HepG2 (cell line): ENCODE measurements around the gene ABCC1. TPM values are rescaled to one million over a fixed set of nuclear protein-coding genes. Genes with fewer than 3 reads are reported as not detected.

Experiments
- ASH2L ChIP-seq: fragments of 300-600, 200-600 bp; sonication (generic); IDR thresholded peaks from 2 replicates; pipeline ENCODE4 v1.7.0; 2017; ENCODE audit warnings: low read depth, mild to moderate bottlenecking, moderate library complexity, mixed read lengths, low read length; ENCODE audit not compliant: insufficient read length
- CC2D1A ChIP-seq: sonication (generic); formaldehyde crosslinking; IDR thresholded peaks from 2 replicates; pipeline ENCODE4 v1.8.1; 2023; ENCODE audit warnings: mild to moderate bottlenecking, missing genetic modification reagents
- EED ChIP-seq: sonication (generic); formaldehyde crosslinking; IDR thresholded peaks from 2 replicates; pipeline ENCODE4 v1.5.0; 2020; ENCODE audit warnings: mild to moderate bottlenecking, missing genetic modification reagents
- ETV5 ChIP-seq: IDR thresholded peaks from 2 replicates; pipeline ENCODE4 v1.6.1; 2018; ENCODE audit warnings: missing biosample characterization, missing genetic modification reagents, inconsistent platforms, borderline replicate concordance
- FOXK1 ChIP-seq: sonication (generic); formaldehyde crosslinking; IDR thresholded peaks from 2 replicates; pipeline ENCODE4 v1.4.0; 2020; ENCODE audit warnings: low read depth, missing genetic modification reagents, borderline replicate concordance
- FOXP1 ChIP-seq, 2 experiments: fragments of 450-650 bp in 1 of 2; IDR thresholded peaks; 2 replicates each; pipeline ENCODE4 v1.6.1; 2017 to 2018; ENCODE audit warnings: antibody characterized with exemption in 1 of 2
- HDAC2 ChIP-seq: sonication (generic); formaldehyde crosslinking; IDR thresholded peaks from 2 replicates; pipeline ENCODE4 v1.4.0; 2020; ENCODE audit warnings: missing genetic modification reagents
- ISX ChIP-seq: sonication (generic); formaldehyde crosslinking; conservative IDR thresholded peaks from 2 replicates; pipeline ENCODE4 v1.5.0; 2020; ENCODE audit warnings: missing genetic modification reagents
- JDP2 ChIP-seq: sonication (generic); formaldehyde crosslinking; IDR thresholded peaks from 2 replicates; pipeline ENCODE4 v1.8.1; 2022; ENCODE audit warnings: missing genetic modification reagents, borderline replicate concordance
- KLF6 ChIP-seq: IDR thresholded peaks from 2 replicates; pipeline ENCODE4 v1.8.0; 2016; ENCODE audit warnings: missing biosample characterization, missing genetic modification reagents
- KMT2B ChIP-seq: IDR thresholded peaks from 2 replicates; pipeline ENCODE4 v1.6.1; 2016; ENCODE audit warnings: missing genetic modification reagents, missing compliant biosample characterization
- NFE2L2 ChIP-seq: fragments of 150-350 bp; IDR thresholded peaks from 2 replicates; pipeline ENCODE4 v1.6.1; 2014; ENCODE audit warnings: low read length
- NR1H2 ChIP-seq: sonication (generic); formaldehyde crosslinking; IDR thresholded peaks from 2 replicates; pipeline ENCODE4 v1.8.1; 2022; ENCODE audit warnings: low read depth, missing genetic modification reagents, borderline replicate concordance
- SKI ChIP-seq: fragments of 450-650 bp; IDR thresholded peaks from one replicate; pipeline ENCODE4 v1.6.1; 2018; ENCODE audit warnings: mild to moderate bottlenecking; ENCODE audit not compliant: partially characterized antibody
- SP5 ChIP-seq: IDR thresholded peaks from 2 replicates; pipeline ENCODE4 v1.6.1; 2016; ENCODE audit warnings: low read depth, borderline replicate concordance
- ZNF143 ChIP-seq: sonication (generic); formaldehyde crosslinking; IDR thresholded peaks from 2 replicates; pipeline ENCODE4 v1.4.0; 2020; ENCODE audit warnings: missing genetic modification reagents
- ZNF232 ChIP-seq: sonication (generic); formaldehyde crosslinking; IDR thresholded peaks from 2 replicates; pipeline ENCODE4 v1.4.0; 2020; ENCODE audit warnings: missing genetic modification reagents, borderline replicate concordance
- ZNF430 ChIP-seq: sonication (generic); formaldehyde crosslinking; IDR thresholded peaks from 2 replicates; pipeline ENCODE4 v1.9.0; 2021; ENCODE audit warnings: mild to moderate bottlenecking, missing genetic modification reagents
- ZNF550 ChIP-seq: sonication (generic); formaldehyde crosslinking; IDR thresholded peaks from 2 replicates; pipeline ENCODE4 v1.4.0; 2020; ENCODE audit warnings: mild to moderate bottlenecking, missing genetic modification reagents, borderline replicate concordance
- ZNF577 ChIP-seq: sonication (generic); formaldehyde crosslinking; IDR thresholded peaks from 2 replicates; pipeline ENCODE4 v1.4.0; 2020; ENCODE audit warnings: mild to moderate bottlenecking, low read depth, missing genetic modification reagents, borderline replicate concordance
- ZSCAN9 ChIP-seq: IDR thresholded peaks from 2 replicates; pipeline ENCODE4 v1.6.1; 2016; ENCODE audit warnings: borderline replicate concordance
- polyA plus RNA-seq, 8 experiments: library from polyadenylated mRNA; depleted of rRNA in 3 of 8; stranded (reverse) in 7 of 8; unstranded in 1 of 8; fragments of >200 nt; fragmentation: Illumina TruSeq in 4 of 8; extraction: Trizol in 4 of 8; gene quantifications; 2 replicates each; pipeline versions ENCODE4 v1.2.1 to v1.2.3, GENCODE V29; 2011 to 2016; ENCODE audit warnings: low read depth in 4 of 8, missing spikeins in 1 of 8, mixed read lengths in 1 of 8; ENCODE audit not compliant: insufficient read depth in 1 of 8
- total RNA-seq, 5 experiments: library from RNA; depleted of rRNA; stranded (reverse); fragments of >200 nt; fragmentation: Illumina TruSeq; extraction: Trizol; gene quantifications; 2 replicates each; pipeline ENCODE4 v1.2.3, GENCODE V29; 2016; ENCODE audit warnings: low read depth in 1 of 5
- TF ChIP-seq, protein P1 (sequence below): IDR thresholded peaks from 2 replicates; pipeline ENCODE4 v1.6.1; 2016; ENCODE audit warnings: low read depth
- TF ChIP-seq, protein P2 (sequence below): sonication (generic); formaldehyde crosslinking; IDR thresholded peaks from 2 replicates; pipeline ENCODE4 v1.5.1; 2020; ENCODE audit warnings: missing genetic modification reagents, mild to moderate bottlenecking, borderline replicate concordance
- TF ChIP-seq, protein P3 (sequence below): sonication (generic); formaldehyde crosslinking; IDR thresholded peaks from 2 replicates; pipeline ENCODE4 v1.4.0; 2020; ENCODE audit warnings: missing genetic modification reagents, mild to moderate bottlenecking, borderline replicate concordance
- TF ChIP-seq, protein P4 (sequence below): sonication (generic); formaldehyde crosslinking; IDR thresholded peaks from 2 replicates; pipeline ENCODE4 v1.4.0; 2020; ENCODE audit warnings: mild to moderate bottlenecking, missing genetic modification reagents

ABCC1 gene
- total and polyA plus RNA-seq, 2 of the 13 experiments (the other 11 are each of a cell fraction or from before 2014, with no cell fraction given), result 13.0 to 30.6 TPM

DNA sequence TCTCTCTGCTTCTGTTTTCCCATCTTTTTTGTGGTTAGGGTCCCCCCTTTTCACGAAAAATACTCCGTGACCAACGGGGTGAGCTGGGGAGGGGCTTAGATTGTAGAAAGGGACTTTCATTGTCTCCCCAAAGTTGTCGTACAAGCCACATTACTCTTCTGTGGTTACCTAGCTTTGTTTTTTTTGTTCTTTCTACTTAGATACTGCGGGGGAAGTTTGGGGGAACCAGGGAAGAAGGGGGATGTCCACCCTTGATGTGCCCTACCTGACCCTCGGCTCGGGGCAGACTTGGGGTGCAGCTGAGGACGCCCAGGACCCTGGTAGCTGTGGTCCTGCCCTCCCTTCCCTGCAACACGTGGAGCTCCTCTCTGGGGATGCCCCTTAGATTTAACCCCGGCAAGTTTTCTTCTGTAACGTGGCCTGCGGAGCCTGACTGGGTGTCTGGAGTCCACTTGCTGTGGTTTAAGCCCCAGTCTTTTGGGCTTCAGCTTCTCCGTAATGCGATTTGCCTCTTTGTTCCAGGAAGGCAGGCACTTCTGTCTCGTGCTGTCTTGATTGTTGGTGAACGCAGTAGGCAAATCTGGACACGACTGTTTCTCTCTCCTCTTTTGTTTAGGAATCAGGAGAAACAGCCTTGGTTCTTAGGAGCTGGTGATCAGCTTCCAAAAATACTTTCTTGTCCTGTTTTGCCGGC, 892 bp downstream of the ABCC1 start (continued):
- TF ChIP-seq, protein P1, sequence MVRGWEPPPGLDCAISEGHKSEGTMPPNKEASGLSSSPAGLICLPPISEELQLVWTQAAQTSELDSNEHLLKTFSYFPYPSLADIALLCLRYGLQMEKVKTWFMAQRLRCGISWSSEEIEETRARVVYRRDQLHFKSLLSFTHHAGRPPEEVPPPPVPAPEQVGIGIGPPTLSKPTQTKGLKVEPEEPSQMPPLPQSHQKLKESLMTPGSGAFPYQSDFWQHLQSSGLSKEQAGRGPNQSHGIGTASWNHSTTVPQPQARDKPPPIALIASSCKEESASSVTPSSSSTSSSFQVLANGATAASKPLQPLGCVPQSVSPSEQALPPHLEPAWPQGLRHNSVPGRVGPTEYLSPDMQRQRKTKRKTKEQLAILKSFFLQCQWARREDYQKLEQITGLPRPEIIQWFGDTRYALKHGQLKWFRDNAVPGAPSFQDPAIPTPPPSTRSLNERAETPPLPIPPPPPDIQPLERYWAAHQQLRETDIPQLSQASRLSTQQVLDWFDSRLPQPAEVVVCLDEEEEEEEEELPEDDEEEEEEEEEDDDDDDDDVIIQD, result no peak
- TF ChIP-seq NFE2L2 (no peak), KMT2B (CRISPR knock-in tag) (0 out of 2 replicates have a peak, but pooled peaks have one; percentile 43), ZNF232 (no peak), ETV5 (CRISPR knock-in tag) (0 out of 2 replicates have a peak, but pooled peaks have one; percentile 16), ASH2L (peak; percentile 9), CC2D1A (no peak), NR1H2 (0 out of 2 replicates have a peak, but pooled peaks have one; percentile 7), SP5 (CRISPR knock-in tag) (no peak), KLF6 (CRISPR knock-in tag) (no peak), EED (CRISPR knock-in tag) (no peak), FOXK1 (no peak), JDP2 (no peak), ZNF550 (CRISPR knock-in tag) (no peak), ZNF143 (CRISPR knock-in tag) (no peak; the same call in 1 of the 2 replicates), ZSCAN9 (CRISPR knock-in tag) (0 out of 2 replicates have a peak, but pooled peaks have one; percentile 52), SKI (no peak), ZNF577 (CRISPR knock-in tag) (no peak), FOXP1 (IDR thresholded peaks at IDR 0.05) (no peak), FOXP1 (CRISPR knock-in tag; IDR thresholded peaks at IDR 0.05) (no peak), HDAC2 (CRISPR knock-in tag) (peak; percentile 30; the same call in 1 of the 2 replicates), ISX (CRISPR knock-in tag) (no peak), ZNF430 (CRISPR knock-in tag) (0 out of 2 replicates have a peak, but pooled peaks have one; percentile 34)
- TF ChIP-seq, protein P2, sequence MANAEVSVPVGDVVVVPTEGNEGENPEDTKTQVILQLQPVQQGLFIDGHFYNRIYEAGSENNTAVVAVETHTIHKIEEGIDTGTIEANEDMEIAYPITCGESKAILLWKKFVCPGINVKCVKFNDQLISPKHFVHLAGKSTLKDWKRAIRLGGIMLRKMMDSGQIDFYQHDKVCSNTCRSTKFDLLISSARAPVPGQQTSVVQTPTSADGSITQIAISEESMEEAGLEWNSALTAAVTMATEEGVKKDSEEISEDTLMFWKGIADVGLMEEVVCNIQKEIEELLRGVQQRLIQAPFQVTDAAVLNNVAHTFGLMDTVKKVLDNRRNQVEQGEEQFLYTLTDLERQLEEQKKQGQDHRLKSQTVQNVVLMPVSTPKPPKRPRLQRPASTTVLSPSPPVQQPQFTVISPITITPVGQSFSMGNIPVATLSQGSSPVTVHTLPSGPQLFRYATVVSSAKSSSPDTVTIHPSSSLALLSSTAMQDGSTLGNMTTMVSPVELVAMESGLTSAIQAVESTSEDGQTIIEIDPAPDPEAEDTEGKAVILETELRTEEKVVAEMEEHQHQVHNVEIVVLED, result 0 out of 2 replicates have a peak, but pooled peaks have one; percentile 8
- TF ChIP-seq, protein P3, sequence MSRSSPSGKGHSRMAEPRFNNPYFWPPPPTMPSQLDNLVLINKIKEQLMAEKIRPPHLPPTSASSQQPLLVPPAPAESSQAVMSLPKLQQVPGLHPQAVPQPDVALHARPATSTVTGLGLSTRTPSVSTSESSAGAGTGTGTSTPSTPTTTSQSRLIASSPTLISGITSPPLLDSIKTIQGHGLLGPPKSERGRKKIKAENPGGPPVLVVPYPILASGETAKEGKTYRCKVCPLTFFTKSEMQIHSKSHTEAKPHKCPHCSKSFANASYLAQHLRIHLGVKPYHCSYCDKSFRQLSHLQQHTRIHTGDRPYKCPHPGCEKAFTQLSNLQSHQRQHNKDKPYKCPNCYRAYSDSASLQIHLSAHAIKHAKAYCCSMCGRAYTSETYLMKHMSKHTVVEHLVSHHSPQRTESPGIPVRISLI, result no peak
- TF ChIP-seq, protein P4, sequence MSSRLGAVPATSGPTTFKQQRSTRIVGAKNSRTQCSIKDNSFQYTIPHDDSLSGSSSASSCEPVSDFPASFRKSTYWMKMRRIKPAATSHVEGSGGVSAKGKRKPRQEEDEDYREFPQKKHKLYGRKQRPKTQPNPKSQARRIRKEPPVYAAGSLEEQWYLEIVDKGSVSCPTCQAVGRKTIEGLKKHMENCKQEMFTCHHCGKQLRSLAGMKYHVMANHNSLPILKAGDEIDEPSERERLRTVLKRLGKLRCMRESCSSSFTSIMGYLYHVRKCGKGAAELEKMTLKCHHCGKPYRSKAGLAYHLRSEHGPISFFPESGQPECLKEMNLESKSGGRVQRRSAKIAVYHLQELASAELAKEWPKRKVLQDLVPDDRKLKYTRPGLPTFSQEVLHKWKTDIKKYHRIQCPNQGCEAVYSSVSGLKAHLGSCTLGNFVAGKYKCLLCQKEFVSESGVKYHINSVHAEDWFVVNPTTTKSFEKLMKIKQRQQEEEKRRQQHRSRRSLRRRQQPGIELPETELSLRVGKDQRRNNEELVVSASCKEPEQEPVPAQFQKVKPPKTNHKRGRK, result no peak
